PFSK-1 (cell line): ENCODE data around the gene NR3C2.

Experiments used
- POLR2AphosphoS5 ChIP-seq: IDR thresholded peaks from 2 replicates; pipeline ENCODE4 v1.6.1; 2012; ENCODE audit warnings: low read depth, mild to moderate bottlenecking, control low read depth, low read length, moderate library complexity
- REST ChIP-seq, 2 experiments: IDR thresholded peaks; 2 replicates each; pipeline versions ENCODE4 v1.6.1 to v1.8.0; 2011 to 2012; ENCODE audit warnings: low read depth in 2 of 2, low read length in 2 of 2, control low read depth in 1 of 2, inconsistent platforms in 1 of 2, mild to moderate bottlenecking in 1 of 2, moderate library complexity in 1 of 2; ENCODE audit not compliant: insufficient read depth in 1 of 2
- SIN3A ChIP-seq: IDR thresholded peaks from 2 replicates; pipeline ENCODE4 v1.6.1; 2012; ENCODE audit warnings: mild to moderate bottlenecking, low read length, moderate library complexity, borderline replicate concordance; ENCODE audit not compliant: insufficient read depth
- TAF1 ChIP-seq: IDR thresholded peaks from 2 replicates; pipeline ENCODE4 v1.6.1; 2012; ENCODE audit warnings: low read length, control low read depth, borderline replicate concordance; ENCODE audit not compliant: insufficient read depth

DNA sequence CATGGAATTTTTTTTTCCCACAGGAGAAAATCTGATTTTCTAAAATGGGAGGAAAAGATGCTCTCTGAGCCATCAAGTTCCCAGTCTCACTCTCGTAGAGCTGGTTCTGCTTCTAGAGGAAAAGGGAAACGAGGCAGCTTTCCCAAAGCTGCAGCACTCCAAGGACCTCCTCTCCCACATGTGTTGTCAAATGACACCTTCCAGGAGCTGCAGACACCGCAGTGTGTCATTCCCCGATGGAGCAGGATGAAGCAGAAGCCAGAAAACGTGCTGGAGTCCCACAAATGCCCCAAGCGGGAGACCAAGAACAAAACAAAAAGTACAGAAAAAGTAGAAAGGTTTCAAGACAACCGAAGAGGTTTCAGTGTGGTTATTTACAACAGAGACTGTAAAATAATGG, 362.3 kb downstream of the NR3C2 start:
- TF ChIP-seq POLR2AphosphoS5 = no peak
- no peak for TF ChIP-seq TAF1
- no peak for TF ChIP-seq REST (IDR thresholded peaks at IDR 0.05; ENCODE audit: insufficient read depth in 1 of 2, low read depth in 2 of 2, low read length in 2 of 2)
- no peak for TF ChIP-seq SIN3A
